Stimulated activated CD4-positive, alpha-beta T cell treated with anti-CD3 and anti-CD28 coated beads, Interleukin-15, amount 100 ng/mL, for 24 hours (primary cell): ENCODE measurements around the gene PLAC1.

Experiments
- DNase-seq: peaks from one replicate; pipeline ENCODE4 v3.0.0-alpha.2; 2020

Gene PLAC1

GRCh38 chrX:134625315-134625718 lies 33.0 kb downstream of the PLAC1 start:
- DNase-seq = peak; percentile 5

GRCh38 chrX:134624046-134624430 lies 34.2 kb downstream of the PLAC1 start:
- DNase-seq = no peak

- no peak for DNase-seq
Measured at GRCh38 chrX:134623293-134624045, 34.8 kb downstream of the PLAC1 start.

- DNase-seq = no peak
Measured at GRCh38 chrX:134622813-134623185, 35.5 kb downstream of the PLAC1 start.

GRCh38 chrX:134622056-134622812 lies 36.0 kb downstream of the PLAC1 start:
- DNase-seq = peak; percentile 31

DNA sequence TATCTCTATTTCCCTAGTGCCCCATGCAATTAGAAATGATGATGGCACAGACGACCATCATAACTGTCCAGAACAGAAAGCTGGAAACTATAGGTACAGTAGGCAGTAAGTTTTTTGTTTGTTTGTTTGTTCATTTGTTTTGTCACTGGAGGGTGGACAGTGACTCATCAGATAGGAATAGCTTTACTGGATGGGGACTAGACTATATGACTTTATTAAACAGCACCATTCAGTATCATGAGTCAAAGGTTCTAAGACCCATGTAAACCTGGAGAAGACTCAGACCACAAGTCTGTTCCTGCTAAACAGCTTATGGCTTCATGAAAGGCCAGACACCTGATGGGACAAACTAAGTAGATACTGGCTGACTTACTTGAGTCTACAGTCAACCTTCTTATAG lies 38.4 kb downstream of the PLAC1 start:
- no peak for DNase-seq

DNA sequence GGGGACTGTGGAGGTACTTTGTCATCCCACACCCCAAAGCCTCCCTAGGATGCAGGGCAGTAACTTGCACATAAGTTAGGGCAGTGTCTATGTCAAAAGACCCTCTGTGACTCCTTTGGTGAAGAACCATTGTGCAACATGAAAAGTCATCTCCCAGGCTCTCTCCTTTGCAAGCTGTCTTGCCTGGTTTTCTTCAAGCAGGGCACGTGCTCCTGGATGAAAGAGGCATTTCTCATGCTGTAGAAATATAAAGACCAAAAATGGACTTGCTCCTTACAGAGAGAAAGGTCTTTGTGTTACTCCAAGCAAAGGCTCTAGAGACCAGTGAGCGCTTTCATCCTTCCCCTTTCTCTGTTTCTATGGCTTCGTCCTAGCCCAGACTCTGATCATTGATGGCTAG lies 44.9 kb downstream of the PLAC1 start:
- DNase-seq = no peak

DNA sequence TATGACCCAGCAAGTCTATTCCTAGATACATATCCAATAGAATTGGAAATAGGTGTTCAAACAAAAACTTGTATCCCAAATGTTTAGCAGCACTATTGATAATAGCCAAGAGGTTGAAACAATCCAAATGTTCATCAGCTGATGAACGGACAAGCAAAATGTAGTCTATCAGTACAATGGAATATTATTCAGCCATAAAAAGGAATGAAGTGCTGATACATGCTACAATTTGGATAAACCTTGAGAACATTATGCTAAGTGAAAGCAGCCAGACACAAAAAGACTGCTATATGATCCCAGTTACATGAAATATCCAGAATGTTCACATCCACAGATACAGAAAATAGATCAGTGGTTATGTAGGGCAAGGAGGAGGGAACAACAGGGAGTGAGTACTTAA lies 50.1 kb downstream of the PLAC1 start:
- no peak for DNase-seq

DNA sequence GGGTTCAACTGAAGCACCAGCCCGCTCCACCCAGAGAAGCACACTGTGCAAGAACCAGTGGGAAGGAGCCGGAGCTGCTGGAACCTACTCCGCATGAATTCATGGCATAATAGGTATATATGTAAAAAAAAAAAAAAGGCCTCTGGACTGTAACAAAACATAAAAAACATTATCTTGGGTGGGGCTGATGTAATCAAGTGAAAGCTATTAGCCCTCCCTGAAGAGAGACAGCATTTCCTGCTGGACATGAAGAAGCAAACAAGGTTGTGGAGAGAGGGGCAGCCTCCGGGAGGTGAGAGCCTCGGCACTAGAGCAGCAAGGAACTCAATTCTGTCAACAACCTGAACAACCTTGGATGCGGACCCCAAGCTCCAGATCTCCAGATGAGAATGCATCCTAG lies 50.7 kb downstream of the PLAC1 start:
- no peak for DNase-seq

DNA sequence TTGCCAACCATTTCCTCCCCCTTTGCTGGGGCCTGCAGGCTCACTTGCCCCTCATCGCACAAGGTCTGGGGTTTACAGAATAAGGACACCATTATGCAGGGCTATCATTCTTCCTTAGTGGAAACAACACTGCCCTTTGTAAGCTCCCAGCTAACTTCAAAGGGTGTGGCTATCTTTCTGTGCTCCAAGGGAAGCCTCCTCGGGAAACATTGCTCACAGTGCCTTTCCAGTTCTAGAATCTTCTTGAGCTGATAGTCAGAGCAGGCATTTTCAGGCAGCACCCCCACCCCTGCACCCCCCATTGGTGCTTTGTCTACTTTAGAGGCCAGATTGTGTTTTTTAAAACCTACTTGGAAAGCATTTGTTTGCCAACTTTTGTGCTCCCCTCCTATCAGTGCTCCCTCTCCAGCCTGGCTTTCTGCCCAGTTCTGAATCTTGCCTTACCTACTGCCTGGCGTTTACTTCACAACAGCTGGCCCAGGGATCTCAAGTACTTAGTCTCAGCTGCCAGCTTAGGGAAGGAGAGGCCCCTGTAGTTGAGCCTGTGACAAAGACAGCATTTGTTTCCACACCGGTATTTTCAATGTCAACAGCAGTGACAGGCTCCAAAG lies 53.5 kb downstream of the PLAC1 start:
- DNase-seq = no peak

GRCh38 chrX:134603806-134604700 lies 54.2 kb downstream of the PLAC1 start:
- DNase-seq = no peak

GRCh38 chrX:134602410-134602809 lies 55.9 kb downstream of the PLAC1 start:
- DNase-seq = no peak

DNA sequence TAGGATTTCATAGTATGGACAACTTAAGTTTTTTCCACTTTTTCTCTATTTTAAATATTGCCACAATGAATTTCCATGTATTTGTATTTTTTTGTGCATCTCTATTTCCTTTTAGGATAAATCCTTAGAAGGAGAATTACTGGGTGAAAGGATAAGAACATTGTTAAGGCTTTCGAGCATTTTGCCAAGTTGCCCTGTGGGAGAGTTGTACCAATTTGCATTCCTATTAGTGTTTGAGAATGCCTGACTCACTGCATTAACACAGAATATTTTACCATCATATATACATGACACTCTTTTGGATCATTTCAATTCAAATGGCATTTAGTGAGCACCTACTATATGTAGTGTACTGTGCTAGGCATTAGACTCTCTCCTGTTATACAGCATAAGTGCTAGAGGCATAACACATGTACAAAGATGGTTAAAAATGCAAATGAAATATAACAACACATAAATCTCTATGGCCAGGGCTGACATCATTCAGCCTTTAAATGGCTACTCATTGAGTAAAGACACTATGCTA lies 57.0 kb downstream of the PLAC1 start:
- no peak for DNase-seq

GRCh38 chrX:134600714-134601113 lies 57.6 kb downstream of the PLAC1 start:
- peak; percentile 12 for DNase-seq

DNA sequence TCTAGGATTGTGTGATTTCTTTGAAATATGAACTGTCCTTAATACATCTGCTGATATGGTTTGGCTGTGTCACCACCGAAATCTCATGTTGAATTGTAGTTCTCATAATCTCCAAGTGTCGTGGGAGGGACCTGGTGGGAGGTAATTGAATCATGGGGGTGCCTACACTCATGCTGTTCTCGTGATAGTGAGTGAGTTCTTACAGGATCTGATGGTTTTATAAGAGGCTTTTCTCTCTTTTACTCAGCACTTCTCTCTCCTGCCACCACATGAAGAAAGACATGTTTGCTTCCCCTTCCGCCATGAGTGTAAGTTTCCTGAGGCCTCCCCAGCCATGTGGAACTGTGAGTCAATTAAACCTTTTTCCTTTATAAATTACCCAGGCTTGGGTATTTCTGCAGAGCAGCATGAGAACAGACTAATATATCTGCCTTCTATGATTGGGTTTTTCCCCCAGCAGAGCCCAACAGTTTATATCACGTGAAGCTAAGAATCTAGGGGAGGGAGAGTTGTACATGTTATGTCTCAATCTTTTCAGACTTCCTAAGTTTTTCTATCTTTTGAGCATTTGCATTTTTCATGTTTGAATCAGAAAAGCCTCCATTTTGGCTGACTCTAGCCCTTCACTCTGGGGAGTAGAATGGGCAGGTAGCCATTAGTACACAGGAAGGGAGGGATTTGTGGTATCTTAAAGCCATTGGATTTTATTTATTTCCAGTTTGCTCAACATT lies 58.9 kb downstream of the PLAC1 start:
- peak; percentile 61 for DNase-seq

DNA sequence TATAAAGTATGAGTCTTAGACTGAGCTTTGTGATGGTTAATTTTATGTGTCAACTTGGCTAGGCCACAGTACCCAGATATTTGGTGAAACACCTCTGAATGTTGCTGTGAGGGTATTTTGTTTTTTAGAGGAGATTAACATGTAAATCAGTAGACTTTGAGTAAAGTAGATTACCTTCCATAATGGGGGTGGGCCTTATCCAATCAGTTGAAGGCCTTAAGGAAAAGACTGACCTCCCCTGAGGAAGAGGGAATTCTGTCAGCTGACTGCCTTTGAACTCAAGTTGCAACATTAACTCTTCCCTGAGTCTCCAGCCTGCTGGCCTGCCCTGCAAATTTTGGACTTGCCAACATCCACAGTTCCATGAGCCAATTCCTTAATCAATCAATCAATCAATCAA lies 66.0 kb downstream of the PLAC1 start:
- no peak for DNase-seq

GRCh38 chrX:134591502-134591901 lies 66.8 kb downstream of the PLAC1 start:
- DNase-seq = no peak

DNA sequence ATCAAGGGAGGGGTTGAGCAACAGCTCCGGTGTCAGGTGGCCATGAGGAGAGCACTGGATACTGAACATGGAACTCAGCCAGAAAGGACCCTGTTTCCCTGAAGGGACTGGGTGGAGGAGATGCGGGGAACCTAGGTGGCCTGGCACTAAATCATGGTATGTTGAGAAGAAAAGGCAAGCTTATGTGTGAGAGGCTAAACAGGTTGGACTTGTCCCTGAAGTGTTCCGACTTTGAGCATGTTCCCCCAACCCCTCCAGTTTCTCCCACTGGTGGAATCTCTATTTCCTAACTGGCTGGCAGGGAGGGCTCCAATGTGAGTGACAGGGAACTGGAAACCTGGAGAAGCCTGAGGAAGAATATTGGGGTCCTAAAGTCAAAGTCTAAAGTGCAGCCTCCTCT lies 69.5 kb downstream of the PLAC1 start:
- DNase-seq = no peak

DNA sequence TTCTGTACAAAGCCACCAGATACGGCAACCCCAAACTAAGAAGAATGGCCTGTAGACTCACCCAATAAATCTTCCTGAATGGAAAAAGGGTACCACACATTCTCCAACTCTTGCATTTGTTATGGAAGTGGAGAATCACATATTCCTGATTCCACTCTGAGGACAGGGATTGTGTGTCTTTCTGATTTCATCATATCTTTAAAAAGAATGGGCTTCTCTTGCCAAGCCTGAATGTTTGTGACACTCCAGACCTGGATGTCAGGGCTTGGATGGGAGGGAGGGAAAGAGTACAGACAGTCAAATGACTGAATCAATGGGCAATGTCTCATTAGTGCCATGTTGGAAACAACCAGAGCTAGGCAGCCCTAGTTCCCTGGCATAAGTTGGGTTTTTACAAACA lies 77.4 kb downstream of the PLAC1 start:
- no peak for DNase-seq

DNA sequence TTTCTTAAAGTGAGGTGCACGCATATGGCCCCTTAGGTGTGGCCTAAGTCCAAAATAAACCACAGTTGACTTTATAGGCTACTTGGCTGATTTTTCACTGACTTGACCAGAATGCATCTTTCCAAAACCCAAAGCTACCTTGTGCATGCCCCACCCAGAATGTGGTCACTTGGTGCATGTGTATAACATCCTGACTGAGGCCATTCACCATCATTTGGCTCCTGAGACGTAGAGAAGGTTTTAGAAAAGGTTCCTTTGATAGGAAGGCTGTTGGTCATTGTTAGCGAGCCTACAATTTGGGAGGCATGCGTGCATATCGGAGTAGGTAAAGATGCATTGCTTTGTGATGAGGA lies 84.6 kb downstream of the PLAC1 start:
- DNase-seq = no peak

GRCh38 chrX:134572816-134573682 lies 85.2 kb downstream of the PLAC1 start:
- no peak for DNase-seq
